ENCODE measurements around the gene ZBTB40. TPM values are rescaled to one million over a fixed set of nuclear protein-coding genes. Genes with fewer than 3 reads are reported as not detected.

The ZBTB40 gene
- total RNA-seq, 1 experiment from 2014 or later, result 11.0 TPM

Other genes with a start within 250 kb of the ZBTB40 start
- gene EPHA8, start 111.6 kb downstream of the ZBTB40 start, total RNA-seq (2014; rRNA removed; shearing (Covaris generic)), result not detected in 2 replicates
- gene C1QA, start 184.8 kb downstream of the ZBTB40 start, total RNA-seq (2014; rRNA removed; shearing (Covaris generic)), result not detected in 2 replicates
- not detected in 2 replicates for gene C1QC, start 191.8 kb downstream of the ZBTB40 start, total RNA-seq (2014; rRNA removed; shearing (Covaris generic))
- not detected in 2 replicates for gene C1QB, start 201.4 kb downstream of the ZBTB40 start, total RNA-seq (2014; rRNA removed; shearing (Covaris generic))

Measured in A172 (cell line).